GM12878 (cell line): ENCODE measurements around the gene C1QTNF8. TPM values are rescaled to one million over a fixed set of nuclear protein-coding genes. Genes with fewer than 3 reads are reported as not detected.

Source experiments
- ATAC-seq: fragments of 200-7000 bp; cut with Tn5 transposase; 3 replicates; pipeline ENCODE4 v1.9.1; 2020; ENCODE audit warnings: mild to moderate bottlenecking, moderate library complexity
- BruUV-seq: library from RNA; stranded (reverse); fragments of 400-500 nt; replicated peaks from 2 replicates; lab custom pipeline; 2021; lab: Mats Ljungman, UMichigan
- CTCF ChIA-PET: fragments of 300-600 bp; sonication (Branson Sonifier 250); formaldehyde crosslinking; extraction: SDS; loops from one replicate; lab custom pipeline; 2021; ENCODE audit warnings: inconsistent platforms; lab: Yijun Ruan, JAX
- POLR2A ChIA-PET: fragments of 350-600 bp; formaldehyde crosslinking; extraction: SDS; loops from one replicate; lab custom pipeline; 2021; ENCODE audit warnings: inconsistent platforms; lab: Charles Lee
- RAD21 ChIA-PET: fragments of 300-600 bp; sonication (Branson Sonifier 250); formaldehyde crosslinking; loops from one replicate; lab custom pipeline; 2023; ENCODE audit warnings: antibody characterized with exemption; ENCODE audit not compliant: unreplicated experiment; lab: Charles Lee
- SMC1A ChIA-PET: fragments of 300-600 bp; sonication (Branson Sonifier 250); formaldehyde crosslinking; loops from one replicate; lab custom pipeline; 2023; ENCODE audit not compliant: unreplicated experiment, uncharacterized antibody; lab: Charles Lee
- DNase-seq: peaks from one replicate; pipeline ENCODE4 v3.0.0-alpha.2; 2011; ENCODE audit warnings: low read depth, low spot score
- FAIRE-seq: peaks from 3 replicates; lab custom pipeline; 2011; peaks lifted over from hg19 to GRCh38; lab: Jason Lieb, UNC
- H2AFZ ChIP-seq: 2 replicates; pipeline ENCODE4 v1.6.0; 2011; ENCODE audit warnings: low read depth, low read length, control low read depth; ENCODE audit not compliant: control insufficient read depth
- H3K27ac ChIP-seq: 2 replicates; pipeline ENCODE4 v1.5.1; 2011; ENCODE audit warnings: control low read depth; ENCODE audit not compliant: control insufficient read depth, insufficient read depth
- H3K27me3 ChIP-seq, 2 experiments: replicated peaks in 1 of 2; 2 replicates each; pipeline versions ENCODE4 v1.6.0 to v1.6.1; 2011; ENCODE audit warnings: low read length in 1 of 2; ENCODE audit not compliant: control insufficient read depth in 2 of 2, insufficient read depth in 2 of 2
- H3K36me3 ChIP-seq, 2 experiments: 2 replicates each; pipeline ENCODE4 v1.5.1; 2011; ENCODE audit warnings: low read length in 1 of 2; ENCODE audit not compliant: control insufficient read depth in 2 of 2, insufficient read depth in 2 of 2
- H3K4me1 ChIP-seq: 2 replicates; pipeline ENCODE4 v1.6.1; 2011; ENCODE audit warnings: mild to moderate bottlenecking, low read length, moderate library complexity, mixed read lengths; ENCODE audit not compliant: control insufficient read depth, insufficient read depth
- H3K4me2 ChIP-seq: 2 replicates; pipeline ENCODE4 v1.6.0; 2011; ENCODE audit warnings: control low read depth; ENCODE audit not compliant: control insufficient read depth, insufficient read depth
- H3K4me3 ChIP-seq: fragments of 200-600 bp; sonication (generic); 2 replicates; pipeline ENCODE4 v1.5.1; 2016
- H3K79me2 ChIP-seq: 2 replicates; pipeline ENCODE4 v1.6.0; 2011; ENCODE audit warnings: low read length; ENCODE audit not compliant: control insufficient read depth, insufficient read depth
- H3K9ac ChIP-seq: 2 replicates; pipeline ENCODE4 v1.8.0; 2011; ENCODE audit warnings: low read length, control low read depth, mixed read lengths; ENCODE audit not compliant: control insufficient read depth, insufficient read depth
- H3K9me3 ChIP-seq: replicated peaks from 3 replicates; pipeline ENCODE4 v1.5.1; 2011; ENCODE audit warnings: mild to moderate bottlenecking, low read length; ENCODE audit not compliant: control insufficient read depth, insufficient read depth
- H4K20me1 ChIP-seq: 2 replicates; pipeline ENCODE4 v1.6.0; 2011; ENCODE audit not compliant: control insufficient read depth, insufficient read depth
- BCL11A ChIP-seq: IDR thresholded peaks from 2 replicates; pipeline ENCODE4 v1.6.1; 2011; ENCODE audit warnings: low read depth, low read length
- EZH2 ChIP-seq: IDR thresholded peaks from 2 replicates; pipeline ENCODE4 v1.6.1; 2012; ENCODE audit warnings: low read depth, mild to moderate bottlenecking, control low read depth, inconsistent platforms, low read length, borderline replicate concordance; ENCODE audit not compliant: control insufficient read depth
- FOS ChIP-seq: IDR thresholded peaks from 3 replicates; pipeline ENCODE4 v1.6.1; 2011; ENCODE audit warnings: borderline replicate concordance; ENCODE audit not compliant: insufficient read length; ENCODE audit errors: extremely low read depth
- IRF5 ChIP-seq: fragments of 450-650 bp; IDR thresholded peaks from 2 replicates; pipeline ENCODE4 v1.6.1; 2017; ENCODE audit warnings: borderline replicate concordance
- MEF2B ChIP-seq: fragments of 450-650 bp; IDR thresholded peaks from 2 replicates; pipeline ENCODE4 v1.6.1; 2018; ENCODE audit warnings: mild to moderate bottlenecking, moderate library complexity; ENCODE audit not compliant: partially characterized antibody, poor library complexity, severe bottlenecking
- RFX5 ChIP-seq: IDR thresholded peaks from 2 replicates; pipeline ENCODE4 v1.6.1; 2011; ENCODE audit warnings: low read depth, low read length, improper control_type of control experiment
- TCF3 ChIP-seq: IDR thresholded peaks from 2 replicates; pipeline ENCODE4 v1.6.1; 2012; ENCODE audit warnings: low read depth, mild to moderate bottlenecking, low read length, borderline replicate concordance; ENCODE audit not compliant: insufficient read depth
- YY1 ChIP-seq: IDR thresholded peaks from 2 replicates; pipeline ENCODE4 v1.6.1; 2011; ENCODE audit warnings: low read depth, mild to moderate bottlenecking, low read length
- ZNF24 ChIP-seq: fragments of 450-650 bp; IDR thresholded peaks from 2 replicates; pipeline ENCODE4 v1.6.1; 2017; ENCODE audit warnings: antibody characterized with exemption, mild to moderate bottlenecking
- WGBS: methylation state at CpG from one replicate; pipeline ENCODE4 v1.1.6; 2016; ENCODE audit warnings: low lambda C conversion rate; ENCODE audit not compliant: insufficient replicate concordance, insufficient coverage; ENCODE audit errors: missing lambda C conversion rate; 5-methylcytosine and 5-hydroxymethylcytosine counted together
- in situ Hi-C: fragments of 300-500 bp; cut with MboI; formaldehyde crosslinking; loops from 9 replicates; pipeline ENCODE4 v1.14.3; 2018; ENCODE audit warnings: mixed read lengths
- intact Hi-C: fragments of 100-400 bp; cut with micrococcal nuclease; formaldehyde crosslinking; loops from one replicate; pipeline ENCODE4 v1.14.2; 2022; ENCODE audit not compliant: unreplicated experiment
- polyA plus RNA-seq, 11 experiments: library from polyadenylated mRNA; depleted of rRNA in 4 of 11; unstranded in 6 of 11; stranded (reverse) in 5 of 11; fragments of >200 nt; fragmentation: Nextera tagmentation in 4 of 11; fragmentation: Illumina TruSeq in 1 of 11; extraction: Ambion mirVana in 4 of 11; extraction: Trizol in 1 of 11; gene quantifications; 1 replicate in 1 of 11; 2 replicates in 10 of 11; pipeline versions ENCODE4 v1.2.1 to v1.2.3, GENCODE V29; 2011 to 2016; ENCODE audit warnings: inconsistent platforms in 2 of 11, missing spikeins in 2 of 11, low read depth in 1 of 11
- total RNA-seq, 4 experiments: library from RNA; depleted of rRNA in 3 of 4; stranded (reverse); fragments of >200 nt in 3 of 4; fragmentation: Illumina TruSeq in 1 of 4; extraction: Trizol in 1 of 4; gene quantifications; 2 replicates each; pipeline versions ENCODE4 v1.2.1 to v1.2.3, GENCODE V29; 2013 to 2021
- TF ChIP-seq, protein P1 (sequence below): IDR thresholded peaks from 2 replicates; pipeline ENCODE4 v1.6.1; 2011; ENCODE audit warnings: low read depth, mild to moderate bottlenecking, low read length, moderate library complexity, borderline replicate concordance; ENCODE audit errors: extremely low read depth

C1QTNF8 gene
- total and polyA plus RNA-seq, 10 of the 15 experiments (the other 5 are each of a cell fraction or from before 2014, with no cell fraction given), result not detected

GRCh38 chr16:1095450-1096168, 435 bp downstream of the C1QTNF8 start:
- no peak overlapping the region for H2AFZ ChIP-seq
- H3K27me3 ChIP-seq, result no peaks in the 10 kb centered on the region
- H3K4me1 ChIP-seq, result no peaks in the 10 kb centered on the region
- H3K27ac ChIP-seq, result no peak overlapping the region
- intact Hi-C loops (no loop called here), in situ Hi-C loops (no loop called here)
- no peaks in the 10 kb centered on the region for H4K20me1 ChIP-seq
- no peaks in the 10 kb centered on the region for H3K79me2 ChIP-seq
- RAD21 ChIA-PET, result no interaction called here
- WGBS, result 25% methylated on average over 15 of the region's 16 CpGs
- H3K9ac ChIP-seq, result no peak overlapping the region
- H3K36me3 ChIP-seq, result no peaks in the 10 kb centered on the region
- SMC1A ChIA-PET, result no interaction called here
- ATAC-seq (no peak), FAIRE-seq (no peak), DNase-seq (no peak)
- CTCF ChIA-PET, result no interaction called here
- no peak overlapping the region for H3K4me3 ChIP-seq
- POLR2A ChIA-PET, result no interaction called here
- no TSS peak for BruUV-seq
- no peak overlapping the region for H3K4me2 ChIP-seq
- H3K9me3 ChIP-seq, result no peaks in the 10 kb centered on the region
- TF ChIP-seq FOS (no peak), YY1 (no peak), IRF5 (no peak), BCL11A (no peak), RFX5 (no peak), MEF2B (no peak), EZH2 (no peak), ZNF24 (no peak), TCF3 (no peak)
- TF ChIP-seq, protein P1, sequence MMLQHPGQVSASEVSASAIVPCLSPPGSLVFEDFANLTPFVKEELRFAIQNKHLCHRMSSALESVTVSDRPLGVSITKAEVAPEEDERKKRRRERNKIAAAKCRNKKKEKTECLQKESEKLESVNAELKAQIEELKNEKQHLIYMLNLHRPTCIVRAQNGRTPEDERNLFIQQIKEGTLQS, result no peak
- TF ChIP-seq, all 136 proteins: peak for 0
